ENCODE measurements around the gene SPAG9.

SPAG9 gene

DNA sequence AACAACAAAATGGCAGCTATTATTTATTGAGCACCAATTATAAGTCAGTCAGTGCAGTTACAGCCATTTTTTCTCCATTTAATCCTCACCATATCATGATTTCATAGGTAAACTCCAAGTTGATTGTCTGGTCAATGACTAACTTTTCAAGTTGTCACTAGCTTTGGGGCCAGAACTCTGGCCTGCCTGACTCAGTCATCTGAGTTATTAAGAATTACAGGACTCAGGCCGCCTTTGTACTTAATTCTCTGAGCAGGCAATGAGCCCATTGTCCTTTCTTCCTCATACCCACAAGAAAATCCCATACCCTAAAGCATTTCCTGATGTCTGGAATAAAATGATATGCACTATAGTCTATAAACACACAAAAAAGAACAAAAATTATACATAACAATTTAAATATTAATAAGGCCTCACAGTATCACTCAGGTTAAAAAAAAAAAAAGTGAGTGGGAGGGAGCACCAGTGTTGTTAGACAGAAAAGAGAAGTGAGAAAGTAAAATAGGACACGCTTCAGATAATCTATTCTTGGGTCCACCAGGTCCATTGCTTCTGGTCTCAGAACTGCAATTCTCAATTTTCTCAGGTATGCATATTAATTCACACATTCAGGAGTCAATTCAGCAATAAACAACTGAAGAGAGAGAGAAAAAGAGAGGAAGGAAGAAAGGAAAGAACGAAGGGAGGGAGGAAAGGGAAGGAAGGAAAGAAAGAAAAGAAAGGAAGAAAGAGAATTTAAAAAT is 70.2 kb downstream of the SPAG9 start:
- no peaks in the 10 kb centered on the region for H3K27me3 Mint-ChIP-seq (ENCODE audit: low read depth)
- H3K9me3 Mint-ChIP-seq = no peaks in the 10 kb centered on the region
- H3K4me1 Mint-ChIP-seq (ENCODE audit: low read depth) = no peaks in the 10 kb centered on the region
- peaks cover 6% of the 10 kb centered on the region for H3K36me3 Mint-ChIP-seq (ENCODE audit: low read depth)
- H3K27ac Mint-ChIP-seq = no peak overlapping the region
- no peak overlapping the region for H3K4me3 Mint-ChIP-seq

- H3K4me3 Mint-ChIP-seq = no peak overlapping the region
These were observed 73.9 kb downstream of the SPAG9 start for GRCh38 chr17:51046514-51047384.

DNA sequence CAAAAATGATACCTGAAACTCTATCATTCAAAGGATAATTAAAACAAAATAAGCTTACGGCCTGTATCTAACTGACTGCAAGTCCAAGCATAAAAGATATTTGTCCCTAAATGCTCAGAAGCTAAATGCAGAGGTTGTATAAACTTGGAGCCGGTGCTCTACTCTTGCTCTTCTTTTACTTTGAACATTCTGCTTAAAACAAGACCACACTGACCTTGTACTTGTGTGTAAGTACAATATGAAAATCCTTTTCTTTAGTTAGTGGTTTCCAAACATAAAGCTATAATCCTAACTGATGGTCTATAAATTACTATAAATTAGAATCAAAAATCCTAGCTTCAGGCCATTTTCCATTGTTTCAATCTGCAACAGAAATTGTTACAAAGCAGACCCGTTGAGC is 74.6 kb downstream of the SPAG9 start:
- Mint-ChIP-seq H3K4me1 (ENCODE audit: low read depth) (no peaks in the 10 kb centered on the region), H3K27me3 (ENCODE audit: low read depth) (no peaks in the 10 kb centered on the region), H3K4me3 (no peak overlapping the region), H3K9me3 (no peaks in the 10 kb centered on the region), H3K27ac (no peak overlapping the region), H3K36me3 (ENCODE audit: low read depth) (peaks cover 4% of the 10 kb centered on the region)

More at GRCh38 chr17:51046514-51047384, 73.9 kb downstream of the SPAG9 start:
- Mint-ChIP-seq H3K27ac (no peak overlapping the region), H3K9me3 (no peaks in the 10 kb centered on the region), H3K27me3 (ENCODE audit: low read depth) (no peaks in the 10 kb centered on the region), H3K36me3 (ENCODE audit: low read depth) (peaks cover 4% of the 10 kb centered on the region), H3K4me1 (ENCODE audit: low read depth) (no peaks in the 10 kb centered on the region)

DNA sequence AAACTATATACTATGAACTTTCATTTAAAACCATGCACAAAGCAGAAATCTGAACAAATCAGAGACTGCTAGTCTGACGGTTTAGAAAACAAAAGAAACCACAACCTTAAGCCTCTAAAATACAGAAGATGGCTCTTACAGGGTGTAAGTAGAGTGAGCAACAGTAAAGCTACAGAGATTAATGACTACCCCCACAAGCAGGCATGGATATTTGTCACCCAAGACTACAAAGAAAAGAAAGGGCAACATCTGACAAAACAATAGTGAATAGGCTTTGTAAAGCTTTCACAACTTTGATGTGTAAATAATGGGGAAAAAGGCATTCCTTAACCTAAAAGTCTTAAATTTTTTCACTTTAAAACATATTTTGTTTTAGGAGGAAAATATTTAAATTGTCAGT is 75.0 kb downstream of the SPAG9 start:
- H3K9me3 Mint-ChIP-seq = no peaks in the 10 kb centered on the region
- H3K36me3 Mint-ChIP-seq (ENCODE audit: low read depth) = peaks cover 4% of the 10 kb centered on the region
- H3K4me3 Mint-ChIP-seq = no peak overlapping the region
- H3K27ac Mint-ChIP-seq = no peak overlapping the region
- H3K4me1 Mint-ChIP-seq (ENCODE audit: low read depth) = no peaks in the 10 kb centered on the region
- H3K27me3 Mint-ChIP-seq (ENCODE audit: low read depth) = no peaks in the 10 kb centered on the region

DNA sequence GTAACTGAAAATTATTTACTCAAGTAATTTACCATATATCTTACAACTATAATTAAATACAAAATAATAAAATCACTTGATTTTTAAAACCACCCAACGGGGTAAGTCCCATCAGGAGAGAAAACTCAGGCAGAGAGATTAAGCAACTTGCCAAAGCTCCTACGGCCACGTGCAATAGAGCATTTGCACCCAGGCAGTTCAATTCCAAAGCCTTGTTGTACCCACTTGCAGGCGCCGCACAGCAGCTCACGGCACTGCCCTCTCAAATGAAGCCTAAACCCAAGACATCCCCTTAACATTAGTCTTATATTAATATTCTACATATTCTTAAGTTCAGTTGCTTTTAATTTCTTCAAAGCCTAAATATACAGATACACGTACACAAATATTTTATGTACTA is 75.7 kb downstream of the SPAG9 start:
- Mint-ChIP-seq H3K9me3 (no peaks in the 10 kb centered on the region), H3K36me3 (ENCODE audit: low read depth) (peaks cover 5% of the 10 kb centered on the region), H3K27ac (no peak overlapping the region), H3K4me3 (no peak overlapping the region), H3K27me3 (ENCODE audit: low read depth) (no peaks in the 10 kb centered on the region), H3K4me1 (ENCODE audit: low read depth) (no peaks in the 10 kb centered on the region)

- no peak overlapping the region for H3K4me3 Mint-ChIP-seq
- no peaks in the 10 kb centered on the region for H3K9me3 Mint-ChIP-seq
- H3K4me1 Mint-ChIP-seq (ENCODE audit: low read depth) = peaks cover 13% of the 10 kb centered on the region
- H3K27me3 Mint-ChIP-seq (ENCODE audit: low read depth) = no peaks in the 10 kb centered on the region
- H3K27ac Mint-ChIP-seq = no peak overlapping the region
- H3K36me3 Mint-ChIP-seq (ENCODE audit: low read depth) = peaks cover 22% of the 10 kb centered on the region
These were observed 84.6 kb downstream of the SPAG9 start for GRCh38 chr17:51036084-51036483.

DNA sequence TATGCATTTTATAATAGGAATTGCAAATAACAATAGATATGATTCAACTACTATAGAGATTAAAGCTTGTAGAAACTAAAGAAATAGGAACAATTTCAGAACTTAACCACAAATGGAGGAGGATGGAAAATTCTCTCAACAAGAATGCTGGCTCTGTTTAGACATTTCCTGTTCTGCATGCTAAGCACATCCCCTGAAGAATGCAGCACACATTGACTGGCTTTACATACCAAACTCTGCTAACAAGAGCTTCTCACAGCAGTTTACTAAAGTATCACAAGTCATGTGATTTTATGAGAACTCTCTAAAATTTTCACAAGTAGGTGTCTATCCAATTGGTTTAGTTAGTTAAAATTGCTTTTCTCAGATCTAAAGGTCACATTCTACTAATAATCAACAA is 85.2 kb downstream of the SPAG9 start:
- Mint-ChIP-seq H3K4me3 (no peak overlapping the region), H3K27me3 (ENCODE audit: low read depth) (no peaks in the 10 kb centered on the region), H3K27ac (no peak overlapping the region), H3K4me1 (ENCODE audit: low read depth) (peaks cover 15% of the 10 kb centered on the region), H3K36me3 (ENCODE audit: low read depth) (peaks cover 24% of the 10 kb centered on the region), H3K9me3 (no peaks in the 10 kb centered on the region)

DNA sequence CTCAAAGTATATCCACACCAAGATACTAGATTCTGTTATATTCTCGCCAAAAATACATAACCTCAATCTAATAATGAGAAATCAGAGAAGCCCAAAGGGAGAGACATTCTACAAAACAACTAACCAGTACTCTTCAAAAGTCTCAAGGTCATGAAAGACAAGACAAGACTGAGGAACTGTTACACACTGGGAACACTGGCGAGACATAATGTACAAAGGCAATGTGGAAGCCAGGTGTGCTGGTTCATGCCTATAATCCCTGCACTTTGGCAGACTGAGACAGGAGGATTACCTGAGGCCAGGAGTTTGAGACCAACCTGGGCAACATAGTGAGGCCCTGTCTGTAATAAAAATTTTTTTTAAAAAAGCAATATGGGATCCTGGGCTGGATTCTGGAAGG is 85.9 kb downstream of the SPAG9 start:
- Mint-ChIP-seq H3K27me3 (ENCODE audit: low read depth) (no peaks in the 10 kb centered on the region), H3K27ac (no peak overlapping the region), H3K4me3 (no peak overlapping the region)

GRCh38 chr17:51032850-51033249 is 87.8 kb downstream of the SPAG9 start:
- H3K27ac Mint-ChIP-seq = no peak overlapping the region
- no peaks in the 10 kb centered on the region for H3K9me3 Mint-ChIP-seq

More for the DNA sequence above, 85.9 kb downstream of the SPAG9 start:
- peaks cover 24% of the 10 kb centered on the region for H3K36me3 Mint-ChIP-seq (ENCODE audit: low read depth)
- H3K4me1 Mint-ChIP-seq (ENCODE audit: low read depth) = peaks cover 21% of the 10 kb centered on the region
- H3K9me3 Mint-ChIP-seq = no peaks in the 10 kb centered on the region

GRCh38 chr17:51029568-51030463 is 90.9 kb downstream of the SPAG9 start:
- Mint-ChIP-seq H3K27me3 (ENCODE audit: low read depth) (no peaks in the 10 kb centered on the region), H3K4me3 (peak overlapping the region; percentile 66), H3K9me3 (no peaks in the 10 kb centered on the region), H3K4me1 (ENCODE audit: low read depth) (peaks cover 23% of the 10 kb centered on the region), H3K36me3 (ENCODE audit: low read depth) (peaks cover 18% of the 10 kb centered on the region), H3K27ac (peak overlapping the region; percentile 91)

More at GRCh38 chr17:51032850-51033249, 87.8 kb downstream of the SPAG9 start:
- no peak overlapping the region for H3K4me3 Mint-ChIP-seq
- peaks cover 33% of the 10 kb centered on the region for H3K4me1 Mint-ChIP-seq (ENCODE audit: low read depth)
- H3K27me3 Mint-ChIP-seq (ENCODE audit: low read depth) = no peaks in the 10 kb centered on the region
- H3K36me3 Mint-ChIP-seq (ENCODE audit: low read depth) = peaks cover 23% of the 10 kb centered on the region

- H3K27ac Mint-ChIP-seq = peak overlapping the region; percentile 91
- no peaks in the 10 kb centered on the region for H3K27me3 Mint-ChIP-seq (ENCODE audit: low read depth)
- peaks cover 15% of the 10 kb centered on the region for H3K36me3 Mint-ChIP-seq (ENCODE audit: low read depth)
- H3K9me3 Mint-ChIP-seq = no peaks in the 10 kb centered on the region
- no peak overlapping the region for H3K4me3 Mint-ChIP-seq
- peaks cover 23% of the 10 kb centered on the region for H3K4me1 Mint-ChIP-seq (ENCODE audit: low read depth)
These were observed 91.5 kb downstream of the SPAG9 start for GRCh38 chr17:51029142-51029541.

- peaks cover 23% of the 10 kb centered on the region for H3K4me1 Mint-ChIP-seq (ENCODE audit: low read depth)
- no peak overlapping the region for H3K4me3 Mint-ChIP-seq
- H3K36me3 Mint-ChIP-seq (ENCODE audit: low read depth) = peaks cover 13% of the 10 kb centered on the region
- H3K9me3 Mint-ChIP-seq = no peaks in the 10 kb centered on the region
- no peaks in the 10 kb centered on the region for H3K27me3 Mint-ChIP-seq (ENCODE audit: low read depth)
- H3K27ac Mint-ChIP-seq = no peak overlapping the region
These were observed 92.3 kb downstream of the SPAG9 start for GRCh38 chr17:51028176-51028863.

DNA sequence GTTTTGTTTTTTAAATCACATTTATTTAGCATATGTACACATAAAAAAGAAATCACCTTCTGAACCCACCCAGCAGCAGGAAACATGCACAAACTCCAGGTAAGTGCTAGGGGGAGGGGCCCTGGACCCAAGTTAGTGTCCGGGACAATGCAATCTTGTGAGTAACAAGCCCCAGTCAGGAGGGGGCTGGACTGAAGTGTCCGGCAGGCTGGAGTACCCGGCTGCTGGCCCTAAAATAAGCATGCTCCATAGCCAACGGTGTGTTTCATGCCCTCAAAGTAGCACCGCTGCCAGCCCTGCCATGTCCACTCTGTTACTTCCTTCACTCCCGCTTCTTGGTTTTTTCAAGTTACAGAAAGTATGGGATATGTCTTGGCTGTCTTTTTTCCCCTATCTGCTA is 102.1 kb downstream of the SPAG9 start:
- peaks cover 19% of the 10 kb centered on the region for H3K36me3 Mint-ChIP-seq (ENCODE audit: low read depth)

GRCh38 chr17:51017270-51017669 is 103.4 kb downstream of the SPAG9 start:
- H3K27ac Mint-ChIP-seq = no peak overlapping the region
- H3K9me3 Mint-ChIP-seq = no peaks in the 10 kb centered on the region
- H3K4me1 Mint-ChIP-seq (ENCODE audit: low read depth) = no peaks in the 10 kb centered on the region
- H3K4me3 Mint-ChIP-seq = no peak overlapping the region
- peaks cover 19% of the 10 kb centered on the region for H3K36me3 Mint-ChIP-seq (ENCODE audit: low read depth)
- no peaks in the 10 kb centered on the region for H3K27me3 Mint-ChIP-seq (ENCODE audit: low read depth)

More for the DNA sequence above, 102.1 kb downstream of the SPAG9 start:
- no peaks in the 10 kb centered on the region for H3K9me3 Mint-ChIP-seq
- no peaks in the 10 kb centered on the region for H3K4me1 Mint-ChIP-seq (ENCODE audit: low read depth)
- H3K27me3 Mint-ChIP-seq (ENCODE audit: low read depth) = no peaks in the 10 kb centered on the region
- no peak overlapping the region for H3K4me3 Mint-ChIP-seq
- no peak overlapping the region for H3K27ac Mint-ChIP-seq
